Activated CD4-positive, alpha-beta T cell treated with anti-CD3 and anti-CD28 coated beads for 4 hours (primary cell): Measurements from ENCODE around the gene GNAT3.

ENCODE experiments used
- DNase-seq, 2 donors: peaks; one replicate each; pipeline ENCODE4 v3.0.0-alpha.2; 2020

GNAT3 gene

GRCh38 chr7:80511964-80512363 lies at the start of gene GNAT3:
Gene GNAT3 (minus strand): TSS chr7:80512064. CDS start chr7:80511926, 138 bp downstream.
- no peak for DNase-seq

- DNase-seq = no peak
Measured at GRCh38 chr7:80558116-80558515, 46.3 kb upstream of the GNAT3 start.

- DNase-seq = no peak
Measured at GRCh38 chr7:80552031-80552694, 40.3 kb upstream of the GNAT3 start.

GRCh38 chr7:80550005-80550404 lies 38.1 kb upstream of the GNAT3 start:
- no peak for DNase-seq

GRCh38 chr7:80548840-80549530 lies 37.1 kb upstream of the GNAT3 start:
- no peak for DNase-seq

- no peak for DNase-seq
Measured at GRCh38 chr7:80542398-80542797, 30.5 kb upstream of the GNAT3 start.

GRCh38 chr7:80540836-80541235 lies 29.0 kb upstream of the GNAT3 start:
- DNase-seq = no peak

- no peak for DNase-seq
Measured at GRCh38 chr7:80537091-80537490, 25.2 kb upstream of the GNAT3 start.

- no peak for DNase-seq
Measured at GRCh38 chr7:80536426-80536825, 24.6 kb upstream of the GNAT3 start.

- DNase-seq = no peak
Measured at GRCh38 chr7:80533287-80533686, 21.4 kb upstream of the GNAT3 start.

GRCh38 chr7:80532153-80532552 lies 20.3 kb upstream of the GNAT3 start:
- DNase-seq = no peak

GRCh38 chr7:80530136-80530535 lies 18.3 kb upstream of the GNAT3 start:
- no peak for DNase-seq

- DNase-seq = no peak
Measured at GRCh38 chr7:80529362-80529761, 17.5 kb upstream of the GNAT3 start.

GRCh38 chr7:80528689-80529088 lies 16.8 kb upstream of the GNAT3 start:
- DNase-seq = no peak

- no peak for DNase-seq
Measured at GRCh38 chr7:80526472-80526871, 14.6 kb upstream of the GNAT3 start.

- no peak for DNase-seq
Measured at GRCh38 chr7:80524693-80525092, 12.8 kb upstream of the GNAT3 start.

- no peak for DNase-seq
Measured at GRCh38 chr7:80521809-80522208, 9.9 kb upstream of the GNAT3 start.

- DNase-seq = no peak
Measured at GRCh38 chr7:80520199-80520598, 8.3 kb upstream of the GNAT3 start.

- DNase-seq = no peak
Measured at GRCh38 chr7:80517282-80517747, 5.5 kb upstream of the GNAT3 start.

- DNase-seq = no peak
Measured at GRCh38 chr7:80515298-80515697, 3.4 kb upstream of the GNAT3 start.

- DNase-seq = no peak
Measured at GRCh38 chr7:80510021-80510420, 1.8 kb downstream of the GNAT3 start.

- DNase-seq = no peak
Measured at GRCh38 chr7:80508440-80508839, 3.4 kb downstream of the GNAT3 start.

GRCh38 chr7:80505900-80506500 lies 5.9 kb downstream of the GNAT3 start:
- no peak for DNase-seq

GRCh38 chr7:80500325-80500724 lies 11.5 kb downstream of the GNAT3 start:
- DNase-seq = no peak
